HG02938 (cell line): ENCODE measurements around the gene QRFP.

ENCODE experiments used
- ATAC-seq: cut with Tn5 transposase; IDR thresholded peaks from one replicate; pipeline ENCODE4 v1.9.1; 2021; ENCODE audit warnings: mild to moderate bottlenecking, moderate library complexity; ENCODE audit not compliant: unreplicated experiment

QRFP gene

GRCh38 chr9:130874783-130875182 is 21.8 kb downstream of the QRFP start:
- ATAC-seq, result no peak

- no peak for ATAC-seq
Observed at GRCh38 chr9:130873966-130874365, 22.6 kb downstream of the QRFP start.

GRCh38 chr9:130872912-130873503 is 23.6 kb downstream of the QRFP start:
- ATAC-seq, result no peak

GRCh38 chr9:130872508-130872907 is 24.1 kb downstream of the QRFP start:
- no peak for ATAC-seq

GRCh38 chr9:130872093-130872492 is 24.5 kb downstream of the QRFP start:
- ATAC-seq, result no peak

GRCh38 chr9:130871395-130872062 is 25.1 kb downstream of the QRFP start:
- no peak for ATAC-seq

GRCh38 chr9:130870491-130871381 is 25.9 kb downstream of the QRFP start:
- ATAC-seq, result peak; percentile 69

GRCh38 chr9:130869250-130869649 is 27.4 kb downstream of the QRFP start:
- ATAC-seq, result no peak

- ATAC-seq, result no peak
Observed at GRCh38 chr9:130868230-130868629, 28.4 kb downstream of the QRFP start.

- no peak for ATAC-seq
Observed at GRCh38 chr9:130867556-130867955, 29.1 kb downstream of the QRFP start.

GRCh38 chr9:130866474-130866965 is 30.1 kb downstream of the QRFP start:
- ATAC-seq, result no peak

GRCh38 chr9:130865921-130866320 is 30.7 kb downstream of the QRFP start:
- no peak for ATAC-seq

- no peak for ATAC-seq
Observed at GRCh38 chr9:130864541-130864940, 32.1 kb downstream of the QRFP start.

- no peak for ATAC-seq
Observed at GRCh38 chr9:130862747-130863146, 33.9 kb downstream of the QRFP start.

GRCh38 chr9:130862217-130862616 is 34.4 kb downstream of the QRFP start:
- no peak for ATAC-seq

- ATAC-seq, result no peak
Observed at GRCh38 chr9:130861372-130862180, 35.0 kb downstream of the QRFP start.

GRCh38 chr9:130860458-130861316 is 35.9 kb downstream of the QRFP start:
- ATAC-seq, result no peak

GRCh38 chr9:130858739-130859705 is 37.6 kb downstream of the QRFP start:
- no peak for ATAC-seq
